ENCODE results near the gene GIPC1.

Gene GIPC1

DNA sequence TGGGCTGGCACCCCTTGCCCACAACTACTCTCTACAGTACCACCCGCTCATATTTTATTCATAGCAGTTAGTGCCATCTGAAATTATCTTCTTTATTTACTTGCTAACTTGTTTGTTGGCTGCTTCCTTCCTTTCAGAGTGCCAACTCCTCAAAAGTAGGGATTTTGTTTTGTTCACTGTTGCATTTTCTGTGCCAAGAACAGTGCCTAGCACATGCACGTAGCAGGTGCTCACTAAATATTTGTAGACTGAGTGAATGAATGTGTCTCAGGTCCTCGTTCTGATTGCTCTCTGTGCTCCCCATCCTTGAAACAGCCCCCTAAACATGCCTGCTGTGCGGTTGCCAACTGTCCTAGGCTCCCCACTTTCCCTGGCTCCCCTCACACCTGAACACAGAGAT lies 1.5 kb downstream of the GIPC1 start:
- no peak for DNase-seq (ENCODE audit: low read depth)

DNA sequence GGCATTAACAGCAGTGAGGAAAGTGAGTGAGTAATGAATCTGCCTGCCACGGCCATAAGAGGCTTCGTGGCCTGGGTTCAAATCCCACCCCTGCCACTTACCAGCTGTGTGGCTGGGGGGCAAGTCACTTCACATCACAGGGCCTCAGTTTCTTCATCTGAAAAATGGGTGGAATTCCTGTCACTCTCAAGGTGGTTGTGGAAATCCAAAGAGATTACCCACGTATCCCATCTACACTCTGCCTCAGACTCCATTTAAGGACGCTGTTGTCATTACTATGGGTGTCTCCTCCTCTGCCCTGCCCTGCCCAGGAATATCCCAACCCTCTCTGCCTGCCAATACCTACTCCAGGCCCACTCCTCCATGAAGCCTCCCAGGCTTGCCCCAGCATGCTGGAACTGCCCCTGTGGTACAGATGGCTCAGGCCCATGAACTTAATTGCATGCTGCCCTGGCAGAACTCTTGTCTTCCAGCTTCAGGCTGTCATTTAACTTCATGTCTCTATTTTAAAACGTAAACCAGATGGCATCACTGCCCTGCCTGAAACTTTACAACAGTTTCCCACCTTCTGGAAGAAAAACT lies 3.1 kb downstream of the GIPC1 start:
- DNase-seq (ENCODE audit: low read depth): no peak

- no peak for DNase-seq (ENCODE audit: low read depth)
Measured at GRCh38 chr19:14487370-14488125, 8.4 kb downstream of the GIPC1 start.

DNA sequence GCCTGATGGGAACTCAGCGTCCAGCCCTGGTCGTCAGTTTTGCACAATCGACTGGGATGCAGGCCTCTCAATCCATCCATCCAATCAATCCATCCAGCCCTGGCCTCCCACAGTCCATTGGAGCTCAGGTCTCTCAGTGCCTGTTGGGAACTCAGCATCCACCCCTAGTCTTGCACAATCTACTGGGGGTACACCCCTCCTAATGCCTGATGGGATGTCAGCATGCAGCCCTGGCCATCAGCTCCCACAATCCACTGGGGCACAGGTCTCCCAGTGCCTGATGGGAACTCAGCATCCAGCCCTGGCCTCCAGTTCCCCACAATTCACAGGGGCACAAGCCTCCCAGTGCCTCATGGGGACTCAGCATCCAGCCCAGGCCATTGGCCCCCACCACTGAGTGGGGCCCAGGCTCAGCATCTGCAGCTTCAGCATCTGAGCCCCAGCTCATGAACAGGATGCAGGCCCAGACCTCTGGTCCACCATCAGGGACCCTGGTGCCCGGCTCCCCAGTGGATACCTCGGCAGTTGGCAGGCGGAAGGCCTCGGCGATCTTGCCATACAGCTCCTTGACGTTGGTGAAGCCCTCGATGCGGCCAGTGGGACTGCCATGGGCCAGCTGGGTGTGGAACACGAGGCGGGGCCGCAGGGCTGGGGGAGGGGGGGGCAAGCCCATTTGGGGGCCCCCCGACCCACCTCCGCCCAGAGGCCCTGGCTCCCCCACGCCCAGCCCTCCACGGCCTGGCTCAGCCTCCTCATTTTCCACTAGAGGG lies 13.6 kb downstream of the GIPC1 start:
- no peak for DNase-seq (ENCODE audit: low read depth)

GRCh38 chr19:14480700-14481079 lies 15.2 kb downstream of the GIPC1 start:
- no peak for DNase-seq (ENCODE audit: low read depth)

DNA sequence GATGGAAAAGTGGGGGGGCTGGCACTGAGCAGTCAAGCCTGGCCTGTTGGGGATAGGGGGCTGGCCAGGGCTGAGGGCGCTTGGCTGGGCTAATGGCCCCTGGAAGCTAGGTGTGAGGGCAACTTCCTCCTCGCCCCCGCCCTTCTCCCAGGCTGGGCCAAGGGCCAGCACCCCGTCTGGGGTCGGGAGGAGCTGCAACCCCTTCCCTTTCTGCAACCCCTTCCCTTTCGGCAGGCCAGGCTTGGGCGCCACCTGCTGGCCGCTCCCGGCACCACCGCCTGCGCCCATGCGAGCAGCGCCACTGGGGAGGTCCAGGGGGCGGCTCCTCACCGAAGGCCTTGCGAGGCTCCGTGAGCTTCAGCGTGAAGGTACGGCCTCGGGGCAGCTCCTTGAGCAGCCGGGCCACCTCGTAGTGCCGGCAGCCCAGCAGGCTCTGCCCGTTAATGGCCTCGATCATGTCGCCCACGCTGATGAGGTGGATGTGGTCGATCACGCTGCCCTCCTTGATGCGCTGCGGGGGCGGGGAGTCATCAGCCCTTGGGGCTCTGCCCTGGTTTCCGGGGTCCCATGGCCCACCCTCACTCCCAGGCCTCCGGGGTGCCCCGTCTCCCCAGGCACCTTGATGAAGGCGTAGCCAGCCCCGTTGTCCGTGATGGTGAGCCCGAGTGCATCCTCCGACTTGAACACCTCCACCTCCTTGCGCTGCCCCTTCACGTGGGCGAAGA lies 15.8 kb downstream of the GIPC1 start:
- DNase-seq (ENCODE audit: low read depth): peak; percentile 62

GRCh38 chr19:14479309-14479974 lies 16.5 kb downstream of the GIPC1 start:
- no peak for DNase-seq (ENCODE audit: low read depth)

- DNase-seq (ENCODE audit: low read depth): no peak
Measured at GRCh38 chr19:14478113-14478545, 17.8 kb downstream of the GIPC1 start.

GRCh38 chr19:14477418-14478112 lies 18.4 kb downstream of the GIPC1 start:
- no peak for DNase-seq (ENCODE audit: low read depth)

- no peak for DNase-seq (ENCODE audit: low read depth)
Measured at GRCh38 chr19:14476673-14477401, 19.1 kb downstream of the GIPC1 start.

DNA sequence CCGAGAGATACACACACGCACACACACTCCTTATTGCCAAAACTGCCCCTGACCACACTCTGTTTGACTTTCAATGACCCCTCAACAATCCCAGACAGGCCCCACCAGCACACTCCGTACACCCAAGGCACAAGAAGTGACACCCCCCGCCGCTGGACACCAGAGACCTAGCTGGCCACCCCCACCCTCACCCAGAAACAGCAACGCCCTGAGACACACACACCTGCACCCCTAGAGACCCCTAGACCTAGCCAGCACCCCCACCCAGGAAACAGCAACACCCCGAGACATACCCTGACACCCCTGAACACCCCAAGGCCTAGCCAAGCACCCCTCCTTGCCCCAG lies 19.6 kb downstream of the GIPC1 start:
- DNase-seq (ENCODE audit: low read depth): no peak

DNA sequence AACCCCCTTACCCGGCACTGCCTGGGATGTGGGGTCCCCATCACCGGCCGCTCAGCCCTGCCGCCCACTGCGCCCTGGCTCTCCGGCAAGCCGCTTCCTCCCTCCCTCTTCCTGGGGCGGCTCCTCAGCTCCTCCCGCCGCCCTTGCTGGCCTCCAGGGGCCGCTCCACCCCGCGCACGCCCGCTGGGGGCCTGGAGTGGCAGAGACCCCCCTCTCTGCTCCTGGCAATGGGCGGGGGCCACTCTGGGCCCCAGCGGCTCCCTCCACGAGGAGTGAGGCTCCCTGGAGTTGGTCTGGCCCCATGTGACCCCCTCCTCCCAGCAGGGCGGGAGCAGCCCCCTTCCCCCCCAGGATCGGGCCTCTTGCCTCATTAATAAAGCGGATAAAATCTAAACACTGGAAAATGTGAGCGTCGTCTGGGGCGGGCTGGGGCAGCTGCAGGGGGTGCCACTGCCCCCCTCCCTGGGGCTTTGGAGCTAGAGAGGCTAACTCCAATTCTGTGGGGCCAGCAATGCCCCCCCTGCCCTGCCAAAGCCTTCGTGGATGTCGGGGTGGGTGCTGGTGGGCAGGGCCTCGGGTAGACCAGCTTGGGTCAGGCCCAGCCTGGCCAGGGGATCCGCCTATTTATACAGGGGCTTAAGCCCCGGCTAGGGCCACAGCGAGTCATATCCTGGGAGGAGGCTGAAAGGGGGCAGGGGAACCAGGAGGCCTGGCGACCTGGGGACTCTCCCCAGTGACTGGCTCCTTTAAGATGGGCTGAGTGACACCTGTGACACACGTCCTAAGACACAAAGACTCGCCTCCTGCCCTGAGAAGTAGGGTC lies 20.5 kb downstream of the GIPC1 start, which contains the start of gene PTGER1:
TSS of gene PTGER1 (minus strand) at position 104 of the 823 bp plus-strand sequence. CDS start 1,034 bp downstream, outside the sequence.
- no peak for DNase-seq (ENCODE audit: low read depth)

DNA sequence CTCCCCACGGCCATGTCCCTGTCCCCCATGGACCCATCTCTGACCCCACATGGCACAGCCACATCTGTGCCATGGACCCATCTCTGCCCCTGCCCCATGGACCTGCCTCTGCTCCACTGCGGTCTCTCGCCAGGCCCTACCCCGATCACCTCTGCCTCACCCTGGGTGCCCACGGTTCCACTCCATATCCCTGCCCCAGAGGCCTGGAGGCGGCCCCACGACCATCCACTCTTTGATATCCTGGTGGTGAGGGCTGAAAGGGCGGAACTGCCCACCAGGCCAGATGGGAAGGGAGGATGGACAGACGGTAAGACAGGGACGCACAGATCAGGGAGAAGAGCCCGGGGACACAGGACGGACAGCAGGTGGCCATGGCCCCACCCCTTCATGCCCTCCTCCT lies 21.1 kb downstream of the GIPC1 start:
- no peak for DNase-seq (ENCODE audit: low read depth)

- DNase-seq (ENCODE audit: low read depth): no peak
Measured at GRCh38 chr19:14473978-14474578, 21.8 kb downstream of the GIPC1 start.

- DNase-seq (ENCODE audit: low read depth): no peak
Measured at GRCh38 chr19:14473073-14473977, 22.6 kb downstream of the GIPC1 start.

GRCh38 chr19:14472202-14472938 lies 23.6 kb downstream of the GIPC1 start:
- peak; percentile 86 for DNase-seq (ENCODE audit: low read depth)

GRCh38 chr19:14471436-14472187 lies 24.3 kb downstream of the GIPC1 start:
- no peak for DNase-seq (ENCODE audit: low read depth)

All from activated T-cell treated with anti-CD3 and anti-CD28 coated beads for 1 hour (primary cell).